HEK293T (cell line): ENCODE results near the gene YY1.

Experiments used
- ELF4 ChIP-seq: fragments of 450-650 bp; IDR thresholded peaks from 2 replicates; pipeline ENCODE4 v1.6.1; 2017; ENCODE audit warnings: antibody characterized with exemption
- FOXA1 ChIP-seq: fragments of 450-650 bp; IDR thresholded peaks from 2 replicates; pipeline ENCODE4 v1.6.1; 2016; ENCODE audit warnings: mild to moderate bottlenecking
- FOXM1 ChIP-seq: fragments of 450-650 bp; IDR thresholded peaks from 2 replicates; pipeline ENCODE4 v1.6.1; 2017; ENCODE audit warnings: mild to moderate bottlenecking, borderline replicate concordance
- NFRKB ChIP-seq: fragments of 450-650 bp; IDR thresholded peaks from 2 replicates; pipeline ENCODE4 v1.6.1; 2016; ENCODE audit warnings: mild to moderate bottlenecking, moderate library complexity
- SP1 ChIP-seq: fragments of 450-650 bp; IDR thresholded peaks from 2 replicates; pipeline ENCODE4 v1.6.1; 2017

GRCh38 chr14:100304825-100305323, 65.9 kb downstream of the YY1 start:
- TF ChIP-seq FOXA1 (no peak), FOXM1 (no peak), NFRKB (no peak), ELF4 (no peak), SP1 (no peak)
